Body of pancreas (tissue), 4 donors: ENCODE data around the gene GMDS.

Experiments used
- POLR2A ChIP-seq, 3 donors: fragments of 450-650 bp; IDR thresholded peaks; one replicate each; pipeline ENCODE4 v1.6.1; 2016; ENCODE audit warnings: antibody characterized with exemption in 3 of 3, mild to moderate bottlenecking in 2 of 3
- TF ChIP-seq, protein P1 (sequence below), 7 experiments: fragments of 450-650 bp in 4 of 7; fragments of 200-600 bp in 3 of 7; sonication (generic) in 3 of 7; IDR thresholded peaks; one replicate each; pipeline ENCODE4 v1.5.1; 2016 to 2019; ENCODE audit warnings: antibody characterized with exemption in 7 of 7

DNA sequence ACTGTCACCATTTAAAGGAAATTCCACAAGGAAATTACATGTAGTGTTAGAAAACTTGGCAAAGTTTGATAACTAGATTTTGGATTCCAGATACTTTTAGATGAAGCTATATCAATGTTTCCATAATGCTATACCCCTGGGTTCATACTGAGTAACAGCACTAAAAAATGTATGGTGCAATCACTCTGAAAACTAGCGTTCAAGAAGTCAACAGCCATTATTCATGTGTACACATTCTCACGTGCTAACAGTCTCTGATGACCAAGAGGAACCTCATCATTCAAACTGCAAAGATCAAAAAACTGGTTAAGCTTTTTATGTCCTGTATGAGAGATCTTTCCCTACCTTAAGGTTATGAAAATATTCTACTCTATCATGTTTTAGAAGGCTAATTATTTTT is 197.6 kb downstream of the GMDS start:
- TF ChIP-seq, protein P1, sequence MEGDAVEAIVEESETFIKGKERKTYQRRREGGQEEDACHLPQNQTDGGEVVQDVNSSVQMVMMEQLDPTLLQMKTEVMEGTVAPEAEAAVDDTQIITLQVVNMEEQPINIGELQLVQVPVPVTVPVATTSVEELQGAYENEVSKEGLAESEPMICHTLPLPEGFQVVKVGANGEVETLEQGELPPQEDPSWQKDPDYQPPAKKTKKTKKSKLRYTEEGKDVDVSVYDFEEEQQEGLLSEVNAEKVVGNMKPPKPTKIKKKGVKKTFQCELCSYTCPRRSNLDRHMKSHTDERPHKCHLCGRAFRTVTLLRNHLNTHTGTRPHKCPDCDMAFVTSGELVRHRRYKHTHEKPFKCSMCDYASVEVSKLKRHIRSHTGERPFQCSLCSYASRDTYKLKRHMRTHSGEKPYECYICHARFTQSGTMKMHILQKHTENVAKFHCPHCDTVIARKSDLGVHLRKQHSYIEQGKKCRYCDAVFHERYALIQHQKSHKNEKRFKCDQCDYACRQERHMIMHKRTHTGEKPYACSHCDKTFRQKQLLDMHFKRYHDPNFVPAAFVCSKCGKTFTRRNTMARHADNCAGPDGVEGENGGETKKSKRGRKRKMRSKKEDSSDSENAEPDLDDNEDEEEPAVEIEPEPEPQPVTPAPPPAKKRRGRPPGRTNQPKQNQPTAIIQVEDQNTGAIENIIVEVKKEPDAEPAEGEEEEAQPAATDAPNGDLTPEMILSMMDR (IDR thresholded peaks at IDR 0.05), result no peak
- TF ChIP-seq POLR2A (IDR thresholded peaks at IDR 0.05), result no peak
